OCI-LY7 (cell line): ENCODE results near the gene MACO1.

Experiments used
- EZH2phosphoT487 ChIP-seq: fragments of 200-600 bp; sonication (generic); IDR thresholded peaks from 2 replicates; pipeline ENCODE4 v1.6.1; 2018; ENCODE audit warnings: low read depth, borderline replicate concordance, mild to moderate bottlenecking, mixed run types, antibody characterized with exemption, low read length, moderate library complexity, mixed read lengths
- TF ChIP-seq, protein P1 (sequence below): fragments of 200-600 bp; sonication (generic); conservative IDR thresholded peaks from 2 replicates; pipeline ENCODE4 v1.5.1; 2014; ENCODE audit warnings: mild to moderate bottlenecking, antibody characterized with exemption, low read length, moderate library complexity, mixed read lengths

DNA sequence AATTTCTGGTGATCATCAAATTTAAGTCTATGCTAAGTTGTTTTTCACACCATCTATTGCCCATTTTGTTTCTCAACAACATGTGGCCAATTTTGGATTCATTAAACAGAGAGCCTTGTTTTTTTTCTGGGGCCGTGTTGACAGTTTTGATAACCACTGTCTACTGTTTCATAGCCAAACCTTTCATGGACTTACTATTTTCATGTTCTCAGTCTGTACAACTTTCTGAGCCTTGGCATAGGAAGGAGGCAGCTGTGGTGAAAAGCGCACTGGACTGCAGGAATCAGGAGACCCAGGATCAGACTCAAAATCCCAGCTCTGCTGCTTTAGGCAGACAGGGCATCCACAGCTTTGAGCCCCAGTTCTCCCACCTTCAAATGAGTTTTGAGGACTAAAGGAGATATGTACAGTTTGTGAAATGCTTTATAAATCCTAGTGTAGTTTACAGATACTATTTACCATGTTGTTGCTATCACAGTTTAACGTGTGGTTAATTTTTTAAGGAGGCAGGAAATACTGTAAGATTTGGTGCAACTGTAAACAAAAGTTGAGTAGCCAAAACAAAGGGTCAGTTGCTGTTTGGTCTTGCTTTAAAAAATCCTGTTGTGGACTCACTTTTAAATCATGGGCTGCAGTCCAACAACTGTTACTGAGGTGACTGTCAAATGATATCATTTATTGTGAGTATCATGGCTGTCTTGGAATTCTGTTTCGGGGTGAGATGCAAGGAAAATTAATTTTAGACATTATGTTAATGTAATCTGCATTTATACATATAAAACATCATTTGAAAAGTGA is 2.9 kb downstream of the MACO1 start:
- TF ChIP-seq, protein P1, sequence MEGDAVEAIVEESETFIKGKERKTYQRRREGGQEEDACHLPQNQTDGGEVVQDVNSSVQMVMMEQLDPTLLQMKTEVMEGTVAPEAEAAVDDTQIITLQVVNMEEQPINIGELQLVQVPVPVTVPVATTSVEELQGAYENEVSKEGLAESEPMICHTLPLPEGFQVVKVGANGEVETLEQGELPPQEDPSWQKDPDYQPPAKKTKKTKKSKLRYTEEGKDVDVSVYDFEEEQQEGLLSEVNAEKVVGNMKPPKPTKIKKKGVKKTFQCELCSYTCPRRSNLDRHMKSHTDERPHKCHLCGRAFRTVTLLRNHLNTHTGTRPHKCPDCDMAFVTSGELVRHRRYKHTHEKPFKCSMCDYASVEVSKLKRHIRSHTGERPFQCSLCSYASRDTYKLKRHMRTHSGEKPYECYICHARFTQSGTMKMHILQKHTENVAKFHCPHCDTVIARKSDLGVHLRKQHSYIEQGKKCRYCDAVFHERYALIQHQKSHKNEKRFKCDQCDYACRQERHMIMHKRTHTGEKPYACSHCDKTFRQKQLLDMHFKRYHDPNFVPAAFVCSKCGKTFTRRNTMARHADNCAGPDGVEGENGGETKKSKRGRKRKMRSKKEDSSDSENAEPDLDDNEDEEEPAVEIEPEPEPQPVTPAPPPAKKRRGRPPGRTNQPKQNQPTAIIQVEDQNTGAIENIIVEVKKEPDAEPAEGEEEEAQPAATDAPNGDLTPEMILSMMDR = no peak
- TF ChIP-seq EZH2phosphoT487 = no peak
